IPS-NIHi7 (cell line): ENCODE results near the gene GRIA4.

Source experiments
- DNase-seq: peaks from one replicate; pipeline ENCODE4 v3.0.0; 2012; ENCODE audit warnings: mixed read lengths; ENCODE audit errors: extremely low spot score

Gene GRIA4

GRCh38 chr11:105786741-105787140 is 176.9 kb downstream of the GRIA4 start:
- DNase-seq: peak; percentile 13

DNA sequence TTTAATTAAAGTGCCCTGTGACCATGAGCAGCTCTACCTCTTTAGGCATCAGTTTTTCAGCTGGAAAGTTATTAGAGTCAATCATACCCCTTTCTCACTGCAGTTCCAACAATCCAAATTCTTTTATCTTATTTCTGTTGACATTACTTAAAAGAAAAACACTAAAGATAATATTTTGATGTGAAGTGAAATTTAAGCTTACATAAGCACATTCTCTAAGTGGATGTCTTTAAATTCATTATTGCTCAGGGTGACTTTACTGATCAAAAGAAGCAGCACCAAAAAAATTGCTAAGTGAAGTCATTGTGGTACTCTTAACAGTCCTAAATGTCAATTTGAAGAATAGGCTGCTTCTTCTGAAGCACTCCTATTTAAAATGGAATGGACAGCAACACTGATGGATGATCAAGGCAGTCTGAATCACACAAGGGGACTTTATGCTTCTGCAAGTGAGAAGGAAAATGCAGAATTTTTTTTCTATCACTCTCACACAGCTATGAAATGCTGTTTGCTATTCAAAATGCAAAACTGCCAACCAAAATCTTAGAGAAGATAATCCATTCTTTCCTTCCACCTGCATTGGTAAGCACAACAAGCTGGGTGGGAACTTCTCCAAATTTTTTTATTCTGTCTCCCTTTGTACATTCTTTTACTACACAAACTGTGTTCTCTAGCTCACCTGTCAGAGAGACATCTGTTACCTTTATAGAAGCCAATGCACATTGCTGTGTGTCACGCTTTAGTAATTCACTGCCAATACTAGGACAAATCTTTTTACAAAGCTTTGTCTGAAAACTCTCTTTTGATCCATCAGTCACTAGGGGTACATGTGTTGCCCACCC is 179.9 kb downstream of the GRIA4 start:
- DNase-seq: no peak

DNA sequence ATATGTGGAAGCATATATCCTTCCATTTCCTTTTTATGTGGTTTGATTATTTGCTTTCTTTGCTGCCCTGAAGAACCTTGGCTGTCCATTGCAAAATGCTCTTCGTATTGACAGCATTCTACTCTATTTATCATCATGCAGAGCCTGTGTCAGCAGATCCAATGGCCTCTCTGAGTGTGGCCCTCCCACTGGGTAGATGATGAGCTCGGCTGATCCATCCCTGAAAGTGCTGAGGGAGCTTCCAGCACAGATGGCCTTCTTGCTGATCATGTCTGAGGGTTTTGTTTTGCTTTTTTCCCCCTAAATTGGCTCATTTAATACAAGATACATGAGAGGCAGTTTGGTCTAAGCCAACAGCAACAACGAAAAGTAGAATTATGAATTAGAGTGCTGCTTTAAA is 181.0 kb downstream of the GRIA4 start:
- DNase-seq: peak; percentile 14

DNA sequence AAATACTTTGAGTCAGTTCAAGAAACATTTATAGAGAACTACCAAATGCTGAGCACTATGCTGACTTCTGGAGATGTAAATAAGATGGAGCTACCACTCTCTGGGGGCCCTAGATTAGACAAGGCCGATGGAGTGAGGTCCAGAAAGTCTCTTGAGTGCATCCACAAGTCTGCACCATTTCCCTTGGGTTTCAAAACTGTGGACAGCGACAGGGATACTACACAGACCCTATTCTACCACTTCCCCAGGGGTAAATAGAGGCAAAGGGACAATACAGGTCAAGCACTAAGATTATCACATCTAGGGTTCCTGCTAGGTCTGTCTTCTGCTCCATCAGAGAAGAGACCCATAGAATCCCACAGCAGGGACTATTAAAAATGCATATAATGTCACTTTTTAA is 183.2 kb downstream of the GRIA4 start:
- no peak for DNase-seq

DNA sequence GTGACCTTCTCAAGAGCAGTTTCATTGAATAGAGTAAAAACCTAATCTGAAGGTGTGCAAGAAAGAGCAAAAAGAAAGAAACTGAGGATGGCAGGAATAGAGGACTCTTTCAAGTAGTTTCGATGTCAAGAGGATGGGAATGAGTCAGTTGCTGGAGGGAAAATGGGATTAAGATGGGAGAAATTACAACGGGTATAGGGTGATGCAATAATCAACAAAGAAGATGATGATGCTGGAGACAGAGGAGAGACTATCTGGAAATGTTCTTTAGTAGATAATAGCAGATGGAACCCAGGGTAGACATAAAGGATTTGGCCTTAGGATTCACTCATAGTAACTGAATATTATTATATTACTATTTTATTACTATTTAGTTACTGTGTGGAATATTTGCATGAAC is 189.4 kb downstream of the GRIA4 start:
- DNase-seq: no peak

- DNase-seq: no peak
Observed at GRCh38 chr11:105799728-105800462, 190.0 kb downstream of the GRIA4 start.

DNA sequence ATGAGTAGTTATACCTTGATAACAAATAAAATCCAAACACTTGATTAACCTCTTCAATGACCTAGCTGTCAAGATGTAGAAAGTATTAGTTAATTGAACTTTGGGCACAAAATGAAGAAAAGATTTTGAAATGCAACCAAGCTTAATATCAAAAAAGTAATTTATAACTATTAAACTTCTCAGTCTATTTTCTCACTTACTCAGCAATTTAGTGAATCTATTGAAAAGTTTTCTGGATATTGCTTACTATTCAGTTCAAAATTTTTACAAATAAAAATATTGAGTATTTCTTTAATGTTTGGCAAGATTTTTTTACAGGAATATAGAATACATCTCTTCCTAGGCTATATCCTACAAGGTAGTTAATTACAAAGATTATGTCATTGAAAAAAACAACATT is 192.5 kb downstream of the GRIA4 start:
- DNase-seq: no peak

- DNase-seq: peak; percentile 13
Observed at GRCh38 chr11:105811242-105811641, 201.4 kb downstream of the GRIA4 start.

DNA sequence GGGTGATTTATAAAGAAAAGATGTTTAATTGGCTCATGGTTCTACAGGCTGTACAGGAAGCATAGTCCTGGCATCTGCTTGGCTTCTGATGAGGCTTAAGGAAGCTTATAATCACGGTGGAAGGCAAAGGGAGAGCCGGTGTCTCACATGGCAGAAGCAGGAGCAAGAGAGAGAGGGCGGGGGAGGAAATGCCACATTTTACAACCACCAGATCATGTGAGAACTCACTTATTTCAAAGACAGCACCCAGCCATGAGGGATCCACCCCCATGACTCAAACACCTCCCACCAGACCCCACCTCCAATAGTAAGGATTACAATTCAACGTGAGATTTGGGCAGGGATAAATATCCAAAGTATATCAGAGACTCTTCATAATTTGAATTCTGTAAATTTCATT is 211.5 kb downstream of the GRIA4 start:
- peak; percentile 14 for DNase-seq

- no peak for DNase-seq
Observed at GRCh38 chr11:105821781-105822180, 211.9 kb downstream of the GRIA4 start.

DNA sequence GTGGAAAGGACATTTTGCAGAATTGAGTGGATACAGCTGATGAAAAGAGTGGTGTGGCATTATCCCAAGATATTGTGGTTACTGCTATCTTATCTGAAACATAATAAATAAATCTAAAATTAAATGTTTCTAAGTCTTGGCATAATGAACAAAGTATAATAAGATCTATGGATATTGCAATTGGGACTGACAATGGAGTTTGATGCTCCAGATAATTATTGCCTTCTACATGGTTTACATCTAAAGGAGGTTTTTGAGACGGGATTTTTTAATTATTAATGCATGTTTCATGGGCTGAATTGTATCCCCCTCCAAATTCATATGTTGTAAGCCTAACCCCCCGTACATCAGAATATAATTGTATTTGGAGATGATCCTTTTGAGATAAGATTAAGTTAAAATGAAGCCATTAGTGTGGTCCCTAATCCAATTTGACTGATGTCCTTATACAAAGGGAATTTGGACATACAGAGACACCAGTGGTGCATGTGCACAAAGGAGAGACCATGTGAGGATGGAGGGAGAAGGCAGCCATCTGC is 213.7 kb downstream of the GRIA4 start:
- no peak for DNase-seq

- no peak for DNase-seq
Observed at GRCh38 chr11:105824457-105825013, 214.7 kb downstream of the GRIA4 start.

DNA sequence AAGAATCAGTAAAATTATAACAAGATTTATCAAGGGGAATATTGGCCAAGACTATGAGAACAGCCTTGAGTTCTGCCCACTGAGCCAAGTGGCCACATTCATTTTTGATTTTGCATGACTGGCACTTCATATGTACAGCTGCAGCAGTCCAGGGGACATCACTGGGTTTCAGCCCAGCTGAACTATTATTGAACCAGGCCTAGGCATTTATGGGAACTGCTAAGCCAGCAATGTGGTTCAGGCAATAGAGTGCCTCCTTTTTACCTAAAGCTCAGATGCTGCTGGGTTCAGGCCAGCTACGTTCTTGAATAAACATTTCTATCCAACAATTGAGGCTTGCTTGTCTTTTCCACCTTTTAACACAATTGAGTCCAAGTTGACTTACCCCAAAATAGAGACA is 215.3 kb downstream of the GRIA4 start:
- no peak for DNase-seq

- DNase-seq: no peak
Observed at GRCh38 chr11:105827906-105828305, 218.0 kb downstream of the GRIA4 start.

GRCh38 chr11:105829084-105829483 is 219.2 kb downstream of the GRIA4 start:
- DNase-seq: no peak

DNA sequence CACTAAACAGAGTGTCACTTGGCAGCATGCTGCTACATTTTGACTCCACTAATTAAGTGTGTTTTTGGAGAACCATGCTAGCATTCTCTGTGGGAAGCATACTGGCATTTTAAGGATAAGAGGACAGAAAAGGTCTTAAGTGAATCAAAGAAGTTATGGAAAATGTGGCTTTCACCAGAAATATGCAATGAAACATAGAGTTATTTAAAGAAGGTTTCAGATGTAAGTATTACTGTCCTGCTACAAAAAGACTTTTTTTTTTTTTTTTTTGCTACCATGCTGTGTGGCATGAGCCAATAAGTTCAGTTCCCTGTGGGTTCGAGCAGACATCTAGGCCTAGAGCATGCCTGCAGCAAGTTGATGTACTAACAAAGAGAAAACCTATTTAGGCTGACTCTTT is 224.6 kb downstream of the GRIA4 start:
- no peak for DNase-seq

DNA sequence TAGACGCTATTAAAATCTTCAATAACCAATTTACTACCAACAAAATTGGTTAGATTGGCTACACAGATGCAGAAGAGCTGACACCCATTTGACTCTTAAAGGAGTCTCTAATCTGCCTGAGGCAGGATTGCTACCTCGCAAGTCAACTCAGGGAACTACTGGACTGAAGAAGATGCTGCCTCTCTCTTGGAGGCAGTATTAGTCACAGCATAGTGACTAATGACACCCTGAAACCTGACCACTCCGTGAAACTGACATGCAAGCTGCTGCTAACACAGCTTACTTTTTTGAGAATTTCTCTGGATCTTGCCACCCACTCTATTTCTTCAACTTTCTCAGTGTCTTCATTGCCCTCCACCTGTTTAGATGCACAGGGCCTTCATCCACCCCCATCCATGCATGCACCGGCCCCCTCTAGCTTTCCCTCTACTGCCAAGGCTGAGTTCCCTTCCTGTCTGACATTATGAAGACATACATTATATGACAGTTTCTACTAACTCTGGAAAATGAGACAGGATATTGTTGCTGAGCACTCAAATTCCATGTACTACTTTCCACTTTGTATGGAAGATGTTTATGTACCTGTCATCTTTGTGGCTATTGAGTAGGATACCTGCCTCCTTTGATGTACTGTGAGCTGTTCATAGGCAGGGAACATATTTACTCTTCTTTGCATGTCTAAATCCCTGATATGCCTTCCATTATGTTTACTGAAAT is 229.0 kb downstream of the GRIA4 start:
- DNase-seq: no peak

DNA sequence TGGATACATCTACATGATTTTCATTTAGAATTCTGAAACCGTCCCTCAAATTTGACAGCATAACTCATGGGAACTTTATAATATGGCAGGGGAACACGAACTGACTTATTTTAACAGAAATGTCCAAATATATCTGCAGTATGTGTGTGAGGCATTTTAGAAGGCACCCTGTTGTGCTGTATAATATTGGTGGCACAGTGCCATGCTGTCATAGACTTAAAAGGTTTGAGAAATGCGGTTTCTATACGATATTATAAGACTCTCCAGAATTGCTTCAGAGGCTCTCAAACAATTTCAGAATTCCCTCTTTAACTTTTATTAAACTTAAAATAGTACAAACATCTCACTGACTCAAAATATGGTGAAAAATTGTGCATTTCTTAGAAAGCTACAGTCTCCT is 230.5 kb downstream of the GRIA4 start:
- no peak for DNase-seq

- no peak for DNase-seq
Observed at GRCh38 chr11:105852403-105852802, 242.5 kb downstream of the GRIA4 start.

DNA sequence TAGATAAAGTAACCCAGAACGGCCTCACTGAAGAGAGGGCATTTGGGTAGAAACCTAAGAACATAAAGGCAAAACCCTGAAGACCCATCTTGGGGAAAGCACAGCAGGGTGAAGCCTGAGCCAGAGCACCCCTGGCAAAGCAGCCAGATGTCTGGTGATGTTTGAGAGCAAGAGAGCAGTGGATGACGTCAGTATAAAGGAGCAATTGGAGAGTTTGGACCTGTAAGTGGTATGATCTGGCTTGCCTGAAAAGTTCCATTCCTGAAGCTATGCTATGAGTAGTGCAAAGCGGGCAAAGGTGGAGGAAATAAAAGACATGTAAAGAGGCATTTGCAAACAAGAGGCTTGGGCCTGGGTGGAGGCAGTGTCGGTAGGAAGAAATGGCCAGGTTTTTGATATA is 244.4 kb downstream of the GRIA4 start:
- no peak for DNase-seq

- DNase-seq: no peak
Observed at GRCh38 chr11:105856954-105857353, 247.1 kb downstream of the GRIA4 start.

DNA sequence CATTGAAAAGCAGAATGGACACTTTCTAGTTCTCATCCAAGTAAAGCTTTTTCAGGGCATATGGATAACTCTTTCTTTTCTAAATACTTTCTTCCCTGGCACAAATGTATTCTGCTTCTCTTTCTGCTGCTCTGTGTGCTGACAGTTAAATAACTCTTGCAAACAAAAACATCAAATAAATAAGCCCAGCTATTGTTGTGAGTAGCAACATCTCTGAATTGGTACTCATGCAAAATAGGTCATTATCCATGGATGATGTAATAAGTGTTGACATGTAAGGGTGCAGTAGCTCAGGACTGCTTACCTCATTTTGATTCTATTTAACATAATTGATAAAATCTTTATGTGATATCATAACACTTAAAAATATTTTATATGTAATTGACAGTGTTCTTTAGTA is 247.9 kb downstream of the GRIA4 start:
- no peak for DNase-seq
